GM21390 (cell line): Measurements from ENCODE around the gene MAN2B2.
A peak's percentile ranks its signal among the peaks of the same experiment; 100 is the strongest.

Source experiments
- ATAC-seq: cut with Tn5 transposase; IDR thresholded peaks from one replicate; pipeline ENCODE4 v1.9.1; 2021; ENCODE audit not compliant: unreplicated experiment

Gene MAN2B2

DNA sequence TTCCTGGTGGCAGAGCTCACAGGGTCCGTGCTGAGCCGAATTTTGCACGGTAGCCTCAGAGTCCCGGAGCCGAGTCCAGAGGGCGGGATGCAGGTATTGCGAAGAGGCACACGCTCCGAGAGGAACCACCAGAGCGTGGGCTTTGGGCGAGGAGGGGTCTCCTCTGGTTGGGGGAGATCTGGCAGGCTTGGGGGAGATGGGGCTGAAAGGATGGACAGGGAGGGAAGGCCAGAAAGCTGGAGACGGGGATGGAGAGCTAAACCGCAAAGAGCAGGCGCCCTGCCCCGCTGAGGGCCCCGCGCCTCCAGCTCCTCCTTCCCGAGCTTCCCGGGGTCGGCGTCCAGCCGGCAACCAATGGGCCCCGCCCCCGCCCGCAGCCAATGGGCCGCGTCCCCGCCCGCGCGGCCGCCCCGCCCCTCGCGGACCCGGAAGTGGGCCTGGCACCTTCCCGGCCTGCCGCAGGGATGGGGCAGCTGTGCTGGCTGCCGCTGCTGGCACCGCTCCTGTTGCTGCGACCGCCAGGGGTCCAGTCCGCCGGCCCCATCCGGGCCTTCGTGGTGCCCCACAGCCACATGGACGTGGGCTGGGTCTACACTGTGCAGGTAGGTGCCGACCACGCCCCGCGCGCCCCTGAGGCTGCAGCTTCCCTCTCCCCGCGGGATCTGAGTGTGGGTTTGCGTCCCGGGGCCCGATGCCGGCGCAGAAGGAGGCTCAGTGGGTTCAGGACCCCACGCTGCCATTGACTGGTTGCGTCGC, at the start of gene MAN2B2:
Gene MAN2B2, plus strand, starts transcription at position 443 of the 756 bp plus-strand sequence. Its CDS starts 22 bp downstream, at position 465.
- peak; percentile 94 for ATAC-seq

DNA sequence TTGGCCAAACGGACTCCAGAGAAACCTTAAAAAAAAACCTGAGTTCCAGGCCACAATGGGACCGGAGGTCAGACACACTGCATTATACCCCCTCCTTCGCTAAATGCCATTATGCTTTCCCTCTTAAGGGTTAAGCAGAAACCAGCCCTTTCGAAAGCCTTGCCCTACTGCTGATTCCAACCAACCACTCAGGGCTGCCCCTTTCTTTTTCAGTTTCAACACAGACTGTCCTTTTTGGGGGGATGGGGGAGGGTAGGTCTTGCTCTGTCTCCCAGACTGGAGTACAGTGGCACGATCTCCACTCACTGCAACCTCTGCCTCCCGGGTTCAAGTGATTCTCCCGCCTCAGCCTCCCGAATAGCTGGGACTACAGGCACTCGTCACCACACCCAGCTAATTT, 49.5 kb upstream of the MAN2B2 start:
- ATAC-seq = no peak

DNA sequence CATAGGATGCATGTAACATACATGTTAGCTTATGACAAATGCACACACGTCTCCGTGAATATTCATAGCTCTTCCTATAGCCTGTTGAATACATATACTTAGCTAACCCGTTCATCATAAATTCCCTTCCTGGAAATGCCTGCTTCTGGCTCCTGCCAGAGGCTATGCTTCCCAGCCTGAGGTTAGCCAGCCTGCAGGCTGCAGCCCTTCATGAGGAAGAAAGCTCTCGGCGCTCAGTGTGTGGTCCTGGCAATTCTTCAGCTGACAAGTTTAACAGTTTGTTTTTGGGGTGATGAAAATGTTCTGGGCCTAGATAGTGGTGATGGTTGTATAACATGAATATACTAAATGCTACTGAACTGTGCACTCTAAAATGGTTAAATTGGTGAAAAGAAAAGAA, 48.8 kb upstream of the MAN2B2 start:
- ATAC-seq = no peak

DNA sequence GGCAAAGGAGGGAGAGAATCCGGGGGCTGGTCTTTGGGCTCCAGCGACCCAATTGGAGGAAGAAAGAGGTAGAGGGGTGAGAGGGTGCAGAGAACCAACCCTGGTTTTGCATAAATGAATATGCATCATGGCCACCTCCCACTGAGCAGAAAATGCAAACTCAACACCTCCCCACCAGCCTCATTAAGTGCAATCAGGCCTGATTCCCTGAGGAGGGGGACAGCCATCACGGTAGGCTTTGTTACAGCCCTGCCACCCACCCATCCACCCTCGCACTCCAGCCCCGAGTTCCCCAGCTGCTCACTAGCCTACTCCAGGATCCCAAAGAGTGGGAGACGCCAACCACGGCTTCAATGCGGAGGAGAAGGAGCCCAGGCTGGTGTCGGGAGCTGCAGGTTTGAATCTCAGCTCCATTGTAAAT, 48.3 kb upstream of the MAN2B2 start:
- ATAC-seq = no peak

DNA sequence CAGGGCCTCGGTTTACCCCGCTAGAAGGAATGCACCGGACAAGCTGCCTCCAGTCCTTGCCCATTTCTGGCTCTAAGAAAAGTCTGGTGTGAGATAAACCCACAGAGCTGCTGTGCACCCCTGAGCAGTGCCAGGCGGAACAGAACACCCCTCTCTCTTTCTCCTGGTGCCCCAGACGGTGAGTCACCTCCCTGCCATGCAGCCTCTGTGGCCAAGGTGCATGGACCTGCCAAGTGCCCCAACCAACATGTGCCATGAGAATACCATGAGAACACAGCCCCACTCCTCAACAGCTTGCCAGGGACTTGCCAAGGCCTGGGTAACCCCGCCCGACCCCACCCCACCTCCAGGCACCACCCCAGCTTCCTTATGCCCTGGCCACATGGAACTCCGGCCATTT, 47.7 kb upstream of the MAN2B2 start:
- ATAC-seq = no peak

DNA sequence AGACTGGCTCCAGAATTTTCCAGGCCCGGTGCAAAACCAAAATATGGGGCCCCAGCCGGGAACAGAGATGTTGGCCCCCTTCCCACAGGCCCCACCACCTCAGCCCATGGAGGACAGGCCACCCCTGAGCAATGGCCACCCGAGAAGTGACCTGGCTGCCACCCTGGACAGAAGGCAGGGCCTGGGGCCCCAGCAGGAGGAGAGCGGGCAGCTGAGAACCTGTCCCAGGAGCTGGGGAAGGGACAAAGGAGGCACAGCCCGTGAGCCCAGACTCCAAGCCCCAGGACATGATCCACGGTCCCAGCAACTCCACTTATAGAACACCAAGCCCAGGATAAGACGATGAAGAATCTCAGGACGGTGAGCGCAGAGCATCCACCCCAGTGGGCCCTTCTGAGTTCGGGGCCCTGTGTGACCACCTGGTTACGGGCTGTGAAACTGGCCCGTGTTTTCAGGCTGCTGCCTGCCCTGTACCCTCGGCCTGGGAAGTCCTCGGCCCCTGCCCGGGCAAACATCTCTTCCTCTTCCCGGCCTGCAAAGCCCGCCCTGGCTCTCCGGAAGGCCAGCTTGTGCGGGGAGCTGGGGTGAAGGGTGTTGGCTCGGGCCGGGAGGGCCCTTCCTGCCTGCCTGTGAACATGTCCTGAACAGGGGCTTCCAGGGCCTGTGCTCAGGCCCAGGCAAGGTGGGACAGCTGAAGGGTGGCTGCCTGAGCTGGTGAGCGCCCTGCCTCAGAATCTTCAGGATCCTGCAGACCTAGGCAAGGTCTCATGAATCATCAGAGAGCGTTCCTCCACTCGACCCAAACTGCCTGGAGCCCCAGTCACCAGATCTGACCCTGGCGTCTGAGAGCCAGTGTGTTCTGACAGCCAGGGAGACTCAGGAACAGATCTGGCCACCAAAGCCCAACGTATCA, 47.0 kb upstream of the MAN2B2 start:
- no peak for ATAC-seq

DNA sequence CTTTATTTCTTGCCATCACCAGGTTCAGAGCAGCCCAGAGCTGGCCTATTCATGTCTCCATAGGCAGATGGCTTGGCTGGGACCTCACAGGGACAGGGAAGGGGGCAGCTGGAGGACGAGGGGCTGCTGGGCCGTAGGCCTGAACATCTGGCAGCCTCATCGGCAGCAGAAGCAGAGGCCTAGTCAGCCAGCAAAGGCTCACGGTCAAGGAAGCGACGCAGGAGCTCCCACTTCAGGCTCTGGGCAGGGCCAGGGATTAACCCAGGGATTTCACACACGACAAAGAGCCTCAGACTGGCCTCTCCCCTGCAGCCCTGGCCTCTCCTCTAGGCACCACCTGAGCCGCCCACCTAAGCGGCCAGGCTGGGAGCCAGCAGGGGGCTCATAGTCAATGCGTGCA, 46.0 kb upstream of the MAN2B2 start:
- ATAC-seq = no peak

DNA sequence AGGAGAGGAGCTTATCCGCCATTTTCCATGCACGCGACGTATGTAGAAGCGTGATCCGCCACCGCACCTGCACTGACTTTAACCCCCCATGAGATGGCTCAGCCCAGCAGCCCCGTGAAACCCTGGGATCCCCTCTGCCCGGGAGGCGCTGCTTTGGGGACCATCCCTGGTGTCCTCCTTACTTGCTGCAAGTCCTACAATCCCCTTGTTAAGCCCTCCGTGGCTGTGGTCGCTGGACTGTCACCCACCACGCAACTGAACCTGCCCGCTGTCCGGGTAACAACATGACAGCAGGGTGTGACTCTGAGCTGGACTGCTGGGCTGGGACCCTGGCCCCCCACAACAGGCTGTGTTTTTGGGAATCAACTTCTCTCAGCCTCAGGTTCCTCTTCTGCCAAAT, 44.7 kb upstream of the MAN2B2 start:
- ATAC-seq = no peak

DNA sequence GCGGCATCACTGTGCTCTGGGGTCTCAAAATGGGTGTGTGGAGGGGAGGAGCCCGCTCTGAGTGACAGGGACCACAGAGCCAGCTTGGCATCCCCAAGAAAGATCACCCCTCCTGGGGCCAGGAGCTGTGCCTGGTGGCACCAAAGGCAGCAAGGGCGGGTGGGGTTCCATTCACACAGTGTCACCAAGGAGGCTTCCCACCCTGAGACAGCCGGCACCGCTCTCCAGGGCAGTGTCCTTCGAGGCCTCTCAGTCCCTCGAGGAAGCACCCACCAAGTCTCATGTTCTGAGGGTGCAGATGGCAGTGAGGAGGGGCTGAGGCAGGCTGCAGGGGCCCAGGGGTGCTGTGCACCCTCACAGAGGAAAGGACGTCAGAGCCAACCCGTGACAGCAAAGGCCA, 44.0 kb upstream of the MAN2B2 start:
- no peak for ATAC-seq

DNA sequence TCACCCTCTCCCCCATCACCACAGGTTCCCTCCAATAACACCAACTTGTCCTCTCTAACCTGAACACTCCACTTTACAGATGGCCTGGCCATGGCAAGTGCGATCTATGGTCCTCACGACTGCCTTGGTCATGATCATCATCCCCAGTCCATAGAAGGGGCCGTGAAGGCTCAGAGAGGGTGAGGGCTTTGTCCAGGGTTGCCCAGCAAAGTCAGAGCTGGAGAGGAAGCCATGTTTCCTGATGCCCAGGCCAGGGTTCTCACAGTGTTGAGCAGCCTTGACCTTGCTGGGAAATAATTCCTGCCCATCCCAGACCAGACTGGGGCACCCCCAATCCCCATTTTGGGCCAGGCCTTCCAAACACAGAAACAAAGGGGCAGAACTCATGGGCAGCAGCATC, 42.9 kb upstream of the MAN2B2 start:
- no peak for ATAC-seq

DNA sequence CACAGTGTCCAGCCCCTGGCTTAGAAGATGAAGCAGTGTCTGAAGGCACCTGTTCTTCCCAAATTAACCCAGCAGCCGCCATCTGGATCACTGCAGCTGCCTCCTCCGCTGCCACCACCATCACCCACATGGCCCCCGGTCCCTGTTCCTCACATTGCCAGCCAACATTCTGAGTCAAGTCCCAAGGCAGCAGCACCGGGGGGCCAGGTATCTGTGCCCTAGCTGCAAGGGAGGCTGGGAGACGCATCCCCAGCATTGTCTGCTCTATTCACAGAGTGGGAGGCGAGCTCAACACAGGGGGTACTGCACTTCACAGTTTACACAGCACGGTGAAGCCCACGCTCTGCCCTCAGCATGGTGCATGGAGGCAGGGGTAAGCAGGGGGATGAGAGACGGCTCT, 42.3 kb upstream of the MAN2B2 start:
- no peak for ATAC-seq

DNA sequence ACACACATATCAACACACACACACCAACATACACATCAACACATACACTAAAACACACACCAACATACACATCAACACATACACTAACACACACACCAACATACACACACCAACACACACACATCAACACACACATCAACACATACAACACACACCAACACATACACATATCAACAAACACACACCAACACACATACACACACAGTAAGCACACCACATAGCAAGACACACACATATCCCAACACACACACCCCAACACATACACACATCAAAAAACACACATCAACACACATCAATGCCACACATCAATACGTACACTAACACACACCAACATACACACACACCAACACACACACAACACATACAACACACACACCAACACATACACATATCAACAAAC, 40.9 kb upstream of the MAN2B2 start:
- no peak for ATAC-seq

DNA sequence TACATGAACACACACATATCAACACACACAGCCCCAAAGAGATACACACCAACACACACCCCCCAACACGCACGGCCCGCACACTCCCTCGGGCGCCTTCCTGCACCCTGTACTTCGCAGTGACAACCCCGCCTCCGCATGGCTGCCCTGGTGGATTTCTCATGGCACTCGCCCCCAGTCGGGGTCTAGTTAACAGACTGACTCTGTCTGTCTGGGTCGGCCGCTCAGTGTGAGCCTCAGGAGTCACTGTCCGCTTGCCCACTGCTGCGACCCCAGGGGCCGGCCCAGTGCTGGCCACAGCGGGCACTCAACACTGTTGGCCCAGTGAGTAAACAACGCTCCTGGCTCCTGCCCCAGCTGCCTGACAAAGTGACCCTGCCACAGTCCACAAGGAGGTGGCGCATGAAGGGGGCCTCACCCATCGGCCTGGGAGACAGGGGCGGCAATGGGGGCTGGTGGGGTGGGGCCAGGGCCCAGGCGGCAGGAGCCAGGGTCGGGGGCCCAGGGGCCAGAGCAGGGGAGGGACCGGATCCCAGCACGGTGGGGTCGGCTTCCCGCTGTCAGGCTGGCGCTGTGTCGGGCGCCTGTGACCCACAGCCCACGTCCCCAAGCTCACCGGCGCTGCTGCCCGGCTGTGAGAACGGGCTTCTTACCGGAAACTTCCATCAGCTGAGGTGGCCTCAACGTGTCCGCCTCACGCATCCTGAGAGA, 40.2 kb upstream of the MAN2B2 start:
- ATAC-seq = no peak

DNA sequence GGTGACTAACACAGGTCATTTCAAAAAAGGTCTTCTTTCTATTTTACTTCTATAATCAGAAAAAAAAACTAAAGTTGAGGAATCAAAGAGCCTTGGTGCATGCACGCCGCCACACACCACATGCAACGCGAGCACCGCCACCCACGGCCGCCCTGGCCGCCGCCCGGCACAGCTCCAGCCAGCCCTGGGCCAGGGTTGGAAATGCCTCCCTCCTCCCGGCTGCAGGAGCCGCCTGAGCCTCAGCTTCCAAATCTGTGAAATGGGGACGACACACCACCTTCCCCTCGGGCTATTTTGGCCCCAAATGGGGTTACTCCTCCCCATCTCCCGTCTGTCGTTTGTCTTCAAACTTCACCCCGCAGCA, 39.7 kb upstream of the MAN2B2 start:
- ATAC-seq = no peak

DNA sequence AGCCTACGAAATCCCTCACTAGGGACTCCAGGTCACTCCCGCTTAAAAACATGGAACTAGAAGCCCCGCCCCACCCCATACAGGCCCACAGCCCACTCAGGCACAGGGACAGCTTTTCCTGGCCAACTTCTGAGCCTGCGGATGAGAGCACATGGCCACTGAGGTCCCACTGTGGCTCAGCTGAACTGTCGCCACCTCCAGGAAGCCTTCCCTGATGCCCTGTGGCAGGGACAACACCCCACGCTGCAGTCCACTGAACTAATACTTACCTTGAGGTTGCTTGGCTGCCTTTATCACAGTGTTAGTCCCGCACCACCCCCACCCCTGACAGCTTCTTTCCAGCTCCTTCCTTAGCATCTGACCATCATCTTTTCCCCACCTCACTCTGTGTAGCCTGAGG, 39.3 kb upstream of the MAN2B2 start:
- no peak for ATAC-seq

DNA sequence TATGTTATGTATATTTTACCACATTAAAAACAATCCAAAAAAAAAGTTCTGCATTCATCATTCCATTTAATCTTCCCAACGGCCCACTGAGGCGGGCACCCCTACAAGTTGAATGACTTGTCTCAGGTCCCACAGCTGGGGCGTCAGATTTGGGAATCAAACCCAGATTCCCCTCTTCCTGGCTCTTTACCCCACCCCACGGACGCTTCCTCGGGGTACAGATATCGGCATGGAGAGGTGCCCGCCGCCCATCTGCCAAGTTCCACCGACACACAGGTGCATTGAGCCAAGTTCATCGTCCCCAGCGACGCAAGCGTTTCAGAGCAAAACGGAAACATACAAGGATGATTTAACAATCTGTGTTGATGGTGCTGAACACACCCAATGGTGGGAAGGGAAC, 36.9 kb upstream of the MAN2B2 start:
- ATAC-seq = no peak

DNA sequence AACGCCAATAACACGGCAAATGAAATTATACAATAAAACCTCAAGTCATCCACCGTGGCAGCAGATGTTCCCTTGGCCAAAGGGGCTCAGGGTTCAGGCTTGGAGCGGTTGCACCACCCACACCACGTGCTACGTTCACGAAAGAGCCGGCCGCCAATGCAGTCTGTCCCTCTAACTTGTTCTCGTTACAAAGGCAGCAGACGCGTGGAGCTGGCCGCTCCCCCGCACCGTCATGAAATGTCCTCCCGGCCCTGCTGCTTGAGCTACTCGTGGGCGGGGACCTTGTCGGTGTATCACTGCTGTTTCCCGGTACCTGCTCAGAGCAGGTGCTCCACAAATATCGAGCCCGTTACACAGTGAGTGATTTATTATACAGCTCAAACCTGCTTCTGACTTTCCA, 36.4 kb upstream of the MAN2B2 start:
- no peak for ATAC-seq

DNA sequence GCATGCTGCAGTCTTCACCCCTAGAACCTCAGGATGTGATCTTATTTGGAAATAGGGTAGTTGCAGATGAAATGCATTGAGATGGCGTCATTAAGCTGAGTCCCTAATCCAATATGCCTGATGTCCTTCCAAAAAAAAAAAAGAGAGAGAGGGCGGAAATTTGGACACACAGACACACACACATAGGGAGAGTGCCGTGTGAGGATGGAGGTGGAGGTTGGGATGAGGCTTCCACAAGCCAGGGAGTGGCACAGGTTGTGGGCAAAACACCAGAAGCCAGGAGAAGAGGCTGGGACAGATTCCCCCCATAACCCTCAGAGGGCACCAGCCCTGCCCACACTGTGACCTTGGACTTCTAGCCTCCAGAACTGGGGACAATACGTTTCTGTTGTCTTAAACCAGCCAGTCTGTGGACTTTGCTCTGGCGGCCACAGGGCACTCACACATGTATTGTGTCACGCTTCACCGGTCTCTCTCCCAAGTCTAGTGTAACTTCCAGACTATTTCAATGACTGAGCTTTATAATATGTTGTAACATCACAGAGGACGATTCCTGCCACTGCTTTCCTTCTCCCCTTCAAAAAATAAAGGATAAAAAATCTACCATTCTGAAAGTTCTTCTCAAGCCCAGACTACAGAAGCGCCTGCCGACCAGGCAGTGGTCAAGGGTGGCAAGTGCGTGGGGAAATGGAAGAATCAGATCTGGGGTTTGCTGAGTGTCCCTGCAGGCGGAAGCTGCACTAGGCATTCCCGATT, 35.8 kb upstream of the MAN2B2 start:
- no peak for ATAC-seq

DNA sequence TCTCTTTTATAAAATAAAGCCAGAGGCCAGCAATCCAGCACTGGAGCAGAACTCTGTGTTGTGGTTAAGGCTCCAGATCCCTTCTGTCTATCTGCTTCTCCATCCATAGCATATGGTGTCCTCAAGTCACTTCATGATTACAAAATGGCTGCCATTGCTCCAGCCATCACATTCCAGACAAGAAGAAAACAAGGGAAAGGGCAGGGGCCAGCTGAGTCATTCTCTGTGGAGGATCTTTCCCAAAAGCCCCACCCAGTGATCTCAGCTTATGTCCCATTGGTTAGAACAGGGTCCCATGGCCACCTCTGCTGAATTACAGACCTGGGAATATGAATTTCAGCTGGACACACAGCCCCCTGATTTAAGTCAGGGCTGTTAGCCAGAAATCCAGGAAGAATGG, 34.1 kb upstream of the MAN2B2 start:
- ATAC-seq = no peak

DNA sequence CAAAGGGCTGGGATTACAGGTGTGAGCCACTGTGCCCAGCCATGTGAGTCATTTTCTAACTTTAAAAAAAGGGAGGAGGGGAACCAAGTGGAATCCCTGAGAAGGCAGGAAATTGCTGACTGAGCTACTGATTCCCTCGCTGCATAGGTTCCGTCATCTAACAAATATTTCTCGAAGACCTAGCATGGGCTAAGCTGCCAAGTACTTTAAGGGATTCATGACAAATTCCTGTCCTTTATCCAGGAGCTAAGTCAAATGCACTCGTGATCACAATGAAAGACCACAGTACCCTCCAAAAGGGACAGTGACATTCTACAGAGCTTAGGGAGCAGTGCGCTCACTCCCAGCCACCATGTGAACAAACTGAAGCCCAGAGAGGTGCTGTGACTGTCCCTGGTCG, 33.2 kb upstream of the MAN2B2 start:
- no peak for ATAC-seq

DNA sequence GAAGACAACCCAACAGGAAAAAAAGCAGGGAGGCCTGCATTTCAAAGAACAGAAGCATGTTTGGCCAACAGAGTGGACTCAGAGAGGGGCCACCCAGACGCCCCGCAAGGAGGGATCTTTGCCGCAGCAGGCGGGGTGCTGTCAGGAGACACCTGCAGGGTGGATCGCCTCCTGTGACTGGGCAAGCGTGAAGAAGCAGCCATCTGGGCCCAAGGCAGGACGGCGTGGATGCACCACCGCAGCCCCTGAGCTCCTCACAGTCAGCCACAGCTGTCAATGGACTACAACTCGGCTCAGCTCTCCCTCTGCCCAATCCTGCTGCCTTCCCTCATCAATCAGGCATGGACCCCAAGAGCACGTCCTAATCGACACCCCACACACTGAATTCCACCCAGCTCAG, 32.0 kb upstream of the MAN2B2 start:
- ATAC-seq = no peak
